Measurements from ENCODE around the gene TH. TPM values are rescaled to one million over a fixed set of nuclear protein-coding genes. Genes with fewer than 3 reads are reported as not detected.

Gene TH
- total and polyA plus RNA-seq, 2 of the 4 experiments (the other 2 are of a cell fraction), result 0.10 TPM; not detected in 1

- WGBS, 2 experiments (ENCODE audit: extremely low coverage in 2 of 2, insufficient read length in 1 of 2), result 63% methylated on average over 9 of the region's 20 CpGs; no CpG with 5 or more reads in 1 of the 2 experiments
- Histone ChIP-seq H3K9me3 (ENCODE audit: control insufficient read depth, insufficient read depth, low read length) (no peaks in the 10 kb centered on the region), H3K9me1 (ENCODE audit: insufficient read depth, low read length) (no peaks in the 10 kb centered on the region), H2BK120ac (ENCODE audit: low read depth, low read length) (no peak overlapping the region), H3K23ac (ENCODE audit: low read depth, low read length) (no peak overlapping the region), H3K4me3 (ENCODE audit: insufficient read depth, low read depth, low read length) (no peak overlapping the region), H3K56ac (ENCODE audit: extremely low read depth, insufficient read depth, low read length) (no peak overlapping the region), H3K9ac (ENCODE audit: low read depth, low read length) (no peak overlapping the region), H3K18ac (ENCODE audit: low read depth, low read length) (no peak overlapping the region), H2AFZ (replicated peaks; ENCODE audit: low read length, poor library complexity) (no peak overlapping the region), H4K20me1 (ENCODE audit: insufficient read depth, low read length) (no peaks in the 10 kb centered on the region; the same call in 1 of the 2 replicates), H2AK5ac (ENCODE audit: low read depth, low read length) (no peak overlapping the region), H3K4me2 (ENCODE audit: low read depth, low read length) (no peak overlapping the region), H2BK5ac (ENCODE audit: low read depth, low read length, poor library complexity, severe bottlenecking) (no peak overlapping the region), H3K36me3 (ENCODE audit: control insufficient read depth, insufficient read depth, low read length) (no peaks in the 10 kb centered on the region), H4K91ac (ENCODE audit: insufficient read depth, low read depth, low read length) (no peak overlapping the region), H2BK15ac (ENCODE audit: low read depth, low read length) (no peak overlapping the region), H2BK20ac (ENCODE audit: low read depth, low read length) (no peak overlapping the region), H3K27ac (ENCODE audit: insufficient read depth, low read length) (no peak overlapping the region), H3K27me3 (ENCODE audit: control insufficient read depth, insufficient read depth, low read length) (peaks cover 16% of the 10 kb centered on the region; the same call in 1 of the 2 replicates), H3K14ac (replicated peaks; ENCODE audit: low read depth, low read length) (no peak overlapping the region), H3K79me1 (ENCODE audit: low read depth in 1 of 2, low read length in 2 of 2) (no peaks in the 10 kb centered on the region), H2AK9ac (replicated peaks; ENCODE audit: low read depth, low read length, poor library complexity) (no peak overlapping the region), H3K4me1 (ENCODE audit: control insufficient read depth, insufficient read depth, low read length) (no peaks in the 10 kb centered on the region), H3K4ac (ENCODE audit: low read depth, low read length) (no peak overlapping the region), H4K5ac (ENCODE audit: low read depth, low read length) (no peak overlapping the region), H4K8ac (ENCODE audit: low read depth in 2 of 2, low read length in 2 of 2) (no peak overlapping the region)
- dilution Hi-C loops (cut with HindIII; ENCODE audit: low sequenced_read_pairs, unreplicated experiment), result no loop called here
- no TSS peak for BruUV-seq (replicated peaks)
- ChIA-PET CTCF (no interaction called here), POLR2A (ENCODE audit: unreplicated experiment) (no interaction called here)
- in situ Hi-C loops (cut with MboI; ENCODE audit: low sequenced_read_pairs), result no loop called here
- ATAC-seq (ENCODE audit: low read depth), result no peak
- intact Hi-C loops (cut with micrococcal nuclease), result no loop called here
- no peak for TF ChIP-seq RCOR1 (IDR thresholded peaks at IDR 0.05; ENCODE audit: insufficient replicate concordance, low read length)
- TF ChIP-seq POLR2A (IDR thresholded peaks at IDR 0.05; ENCODE audit: low read depth, low read length), result no peak
- TF ChIP-seq BHLHE40 (IDR thresholded peaks at IDR 0.05; ENCODE audit: low read depth, low read length), result no peak
- no peak for TF ChIP-seq SMC3 (IDR thresholded peaks at IDR 0.05; ENCODE audit: low read depth, low read length)
- no peak for TF ChIP-seq MXI1 (IDR thresholded peaks at IDR 0.05; ENCODE audit: borderline replicate concordance, low read depth, low read length)
- TF ChIP-seq CEBPB (IDR thresholded peaks at IDR 0.05; ENCODE audit: low read depth, low read length), result no peak
- no peak for TF ChIP-seq MAZ (IDR thresholded peaks at IDR 0.05; ENCODE audit: borderline replicate concordance, low read depth, low read length)
- TF ChIP-seq ELK1 (IDR thresholded peaks at IDR 0.05; ENCODE audit: borderline replicate concordance, low read depth, low read length), result no peak
- no peak for TF ChIP-seq RAD21 (IDR thresholded peaks at IDR 0.05; ENCODE audit: low read length)
- no peak for TF ChIP-seq CTCF (conservative IDR thresholded peaks at IDR 0.05; ENCODE audit: low read depth, low read length)
- TF ChIP-seq RFX5 (IDR thresholded peaks at IDR 0.05; ENCODE audit: low read depth, low read length), result no peak
- TF ChIP-seq USF2 (IDR thresholded peaks at IDR 0.05; ENCODE audit: low read depth, low read length), result no peak
- no peak for TF ChIP-seq FOS (IDR thresholded peaks at IDR 0.05; ENCODE audit: low read depth, low read length)
- no peak for TF ChIP-seq NFE2L2 (IDR thresholded peaks at IDR 0.05; ENCODE audit: low read depth, low read length)
- TF ChIP-seq CHD1 (IDR thresholded peaks at IDR 0.05; ENCODE audit: low read depth, low read length), result no peak
- TF ChIP-seq MAFK (IDR thresholded peaks at IDR 0.05; ENCODE audit: low read depth, low read length), result no peak
- DNase-seq, result no peak
These were observed 6.6 kb downstream of the TH start for GRCh38 chr11:2164861-2165555.
